GM19452 (cell line): Measurements from ENCODE around the gene ATXN2L.
"Not testable (repeated sequence)": the region's sequence is repeated elsewhere in the genome, so short reads cannot be mapped to it uniquely, and the experiment has no call there.

Experiments used
- ATAC-seq: cut with Tn5 transposase; IDR thresholded peaks from one replicate; pipeline ENCODE4 v1.9.1; 2021; ENCODE audit not compliant: unreplicated experiment

The ATXN2L gene

DNA sequence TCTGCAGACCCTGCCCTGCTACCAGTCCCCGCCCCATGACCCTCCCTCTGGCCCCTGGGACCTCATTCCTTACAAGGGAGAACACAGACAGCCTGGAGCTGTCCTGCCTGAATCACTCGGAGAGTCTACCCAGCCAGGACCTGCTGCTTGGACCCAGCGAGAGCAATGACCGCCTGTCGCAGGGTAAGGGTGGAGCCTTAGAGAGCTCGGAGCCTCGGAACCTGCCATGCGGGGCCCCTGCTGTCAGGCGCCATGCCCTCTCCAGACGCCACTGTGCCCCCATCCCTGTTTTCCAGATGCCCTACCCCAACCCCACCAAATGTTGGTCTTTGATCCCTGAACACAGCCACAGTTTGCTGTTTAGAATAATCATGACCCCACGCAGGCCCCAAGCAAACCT is 46.4 kb downstream of the ATXN2L start:
- no peak for ATAC-seq

DNA sequence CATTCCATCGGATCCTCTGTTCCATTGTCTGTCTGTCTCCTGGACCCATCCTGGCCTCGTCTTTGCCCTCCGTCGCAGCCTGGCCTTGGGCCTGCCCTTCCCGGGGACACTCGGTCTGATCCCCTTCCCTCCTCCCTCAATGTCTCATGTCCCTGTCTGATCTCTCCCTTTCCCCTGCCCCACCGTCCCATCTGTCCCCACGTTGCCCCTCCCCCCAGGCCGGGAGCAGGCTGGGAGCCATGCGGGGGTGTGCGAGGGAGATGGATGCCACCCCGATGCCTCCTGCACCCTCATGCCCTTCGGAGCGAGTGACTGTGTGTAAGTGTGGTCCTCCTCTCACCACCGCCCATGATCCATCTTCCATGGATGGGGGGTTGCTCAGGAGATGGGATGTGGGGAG is 50.2 kb downstream of the ATXN2L start:
- ATAC-seq, result no peak

DNA sequence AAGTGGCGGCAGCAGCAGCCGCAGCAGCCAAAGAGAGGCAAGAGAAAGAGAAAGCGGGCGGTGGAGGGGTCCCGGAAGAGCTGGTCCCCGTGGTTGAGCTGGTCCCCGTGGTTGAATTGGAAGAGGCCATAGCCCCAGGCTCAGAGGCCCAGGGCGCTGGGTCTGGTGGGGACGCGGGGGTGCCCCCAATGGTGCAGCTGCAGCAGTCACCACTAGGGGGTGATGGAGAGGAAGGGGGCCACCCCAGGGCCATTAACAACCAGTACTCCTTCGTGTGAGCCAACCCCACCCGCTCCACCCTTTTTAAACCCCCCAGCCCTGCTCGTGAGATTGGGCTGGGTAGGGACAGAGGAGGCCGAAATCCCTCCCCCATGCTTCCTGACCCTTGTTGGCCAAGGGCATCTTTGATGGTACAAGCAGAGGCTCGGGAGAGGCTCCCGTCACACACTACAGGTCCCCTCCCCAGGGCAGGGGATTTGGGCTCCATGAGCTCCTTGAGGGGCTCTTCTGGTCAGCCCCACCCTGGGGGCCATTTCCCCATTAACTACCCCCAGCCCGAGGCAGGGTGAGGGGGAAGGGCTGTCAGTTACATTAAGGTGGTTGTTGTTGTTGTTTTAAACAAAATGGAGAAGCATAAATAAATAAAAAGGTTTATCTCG is 50.9 kb downstream of the ATXN2L start:
- ATAC-seq, result no peak

DNA sequence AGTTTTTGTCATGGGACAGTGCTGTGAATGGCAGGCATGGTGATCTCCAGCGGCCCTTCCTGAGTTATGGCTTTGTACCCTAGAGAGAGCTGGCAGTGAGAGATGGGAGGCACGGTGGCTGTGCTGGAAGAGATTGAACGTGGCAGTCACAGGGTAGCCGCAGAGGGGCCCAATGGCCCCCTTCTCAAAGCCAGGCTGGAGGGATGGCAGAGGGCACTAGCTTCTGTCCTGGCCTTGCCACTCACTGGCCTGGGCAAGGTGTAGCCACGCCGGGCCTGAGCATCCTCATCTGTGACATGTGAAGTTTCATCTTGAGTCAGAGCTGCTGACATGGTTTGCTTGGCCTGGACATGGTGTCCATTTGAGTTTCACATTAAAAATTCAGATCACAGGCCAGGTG is 51.6 kb downstream of the ATXN2L start:
- ATAC-seq, result no peak

DNA sequence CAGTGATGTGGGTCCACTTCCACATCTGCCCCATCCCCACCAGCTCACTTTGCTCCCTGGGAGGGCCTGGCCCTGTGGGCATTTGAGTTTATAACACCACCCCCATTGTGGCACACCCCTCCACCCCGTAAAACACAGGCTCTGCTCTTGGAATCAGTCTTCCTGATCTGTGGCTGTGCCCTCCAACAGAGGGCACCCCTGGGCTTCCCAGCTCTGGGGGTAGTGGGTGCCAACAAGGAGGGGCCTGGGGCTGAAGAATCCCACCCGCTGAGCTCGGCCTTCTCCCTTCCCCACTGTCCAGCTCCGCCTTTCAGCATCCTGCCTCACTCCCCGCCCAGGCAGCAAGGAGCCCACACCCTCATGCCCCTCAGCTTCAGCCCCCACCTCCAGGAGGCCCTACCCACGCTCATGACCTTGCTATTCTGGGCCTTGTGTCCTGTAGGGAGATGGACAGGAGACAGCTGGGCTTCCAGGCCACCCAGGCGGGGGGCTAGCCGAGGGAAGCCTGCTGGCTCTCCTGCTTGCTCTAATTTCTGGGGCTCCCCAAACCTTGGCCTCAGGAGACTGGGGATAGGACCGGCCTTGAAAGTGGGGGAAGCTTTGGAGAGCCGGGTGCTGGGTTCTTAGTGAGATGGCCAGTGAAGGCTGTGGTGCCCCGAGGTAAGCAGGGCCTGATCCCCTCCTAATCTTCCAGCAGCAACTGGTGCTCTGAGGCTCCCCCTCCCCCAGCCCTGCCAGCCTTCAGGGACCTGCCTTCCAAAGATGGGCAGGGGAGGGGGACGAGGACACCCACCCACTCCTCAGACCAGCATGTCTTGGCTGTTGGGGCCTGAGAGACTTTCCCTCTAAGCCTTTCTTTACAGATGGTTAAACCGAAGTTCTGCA is 52.6 kb downstream of the ATXN2L start:
- ATAC-seq, result no peak

DNA sequence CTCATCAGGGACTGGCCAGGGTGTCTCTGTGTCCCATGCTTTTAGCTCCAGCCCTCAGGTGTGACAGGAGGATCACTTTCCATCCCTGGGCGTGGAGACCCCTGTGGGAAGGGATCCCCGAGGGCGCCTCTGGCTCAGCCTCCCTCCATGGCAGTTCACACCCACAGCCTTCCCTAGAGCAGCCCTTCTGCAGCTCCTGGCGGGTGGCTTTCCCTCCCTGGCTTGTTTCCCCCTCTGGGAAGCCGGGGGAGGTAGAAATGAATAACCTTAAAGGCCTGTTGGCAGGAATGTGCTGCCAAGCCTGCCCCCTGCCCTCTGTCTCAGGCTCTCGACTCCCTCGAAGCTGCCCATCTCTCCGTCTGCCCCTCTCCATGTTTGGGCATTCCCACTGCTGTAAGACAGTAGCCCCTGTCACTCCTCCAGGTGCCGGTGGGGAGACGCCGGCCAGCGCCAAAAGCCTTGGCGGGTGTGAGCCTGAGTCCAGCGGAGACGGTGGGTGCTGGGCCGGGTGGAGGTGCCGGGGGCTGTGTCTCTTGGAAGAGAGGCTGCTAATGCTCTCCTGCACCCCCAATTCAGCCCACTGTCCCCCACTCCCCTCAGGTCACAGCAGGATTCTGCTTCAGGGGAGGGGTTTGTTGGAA is 53.3 kb downstream of the ATXN2L start:
- ATAC-seq, result no peak

DNA sequence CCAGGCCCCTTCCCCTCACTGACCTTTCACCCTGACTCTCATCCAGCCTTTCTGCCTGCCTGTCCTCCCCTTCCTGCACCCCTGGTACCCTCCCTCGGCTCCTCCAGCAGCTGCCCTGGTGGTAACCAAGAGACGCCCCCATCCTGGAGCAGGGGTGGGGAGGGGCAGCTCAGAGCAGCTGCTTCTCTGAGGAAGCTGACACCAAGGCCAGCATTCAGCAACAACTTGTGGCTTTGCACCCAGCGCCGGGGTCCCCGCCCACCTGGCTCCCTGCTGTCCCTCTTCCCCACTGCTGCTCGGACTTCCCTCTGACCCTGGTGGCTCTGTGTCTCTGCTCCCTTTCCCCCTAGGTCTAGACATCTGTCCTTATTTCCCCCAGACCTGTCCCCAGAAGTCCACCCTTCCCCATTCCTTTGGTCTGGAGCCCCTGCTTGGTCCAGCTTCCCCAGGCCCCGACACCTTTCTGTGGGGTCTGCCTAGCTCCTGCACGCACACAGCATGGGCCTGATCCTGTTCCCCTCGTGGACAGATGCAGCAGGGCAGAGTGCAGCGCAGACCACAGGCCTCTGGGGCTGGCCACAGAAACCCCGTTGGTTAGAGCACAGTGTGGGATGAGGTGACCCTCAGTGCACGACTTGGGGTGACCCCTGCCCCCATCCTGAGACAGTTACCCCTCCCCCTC is 54.3 kb downstream of the ATXN2L start:
- ATAC-seq, result no peak

DNA sequence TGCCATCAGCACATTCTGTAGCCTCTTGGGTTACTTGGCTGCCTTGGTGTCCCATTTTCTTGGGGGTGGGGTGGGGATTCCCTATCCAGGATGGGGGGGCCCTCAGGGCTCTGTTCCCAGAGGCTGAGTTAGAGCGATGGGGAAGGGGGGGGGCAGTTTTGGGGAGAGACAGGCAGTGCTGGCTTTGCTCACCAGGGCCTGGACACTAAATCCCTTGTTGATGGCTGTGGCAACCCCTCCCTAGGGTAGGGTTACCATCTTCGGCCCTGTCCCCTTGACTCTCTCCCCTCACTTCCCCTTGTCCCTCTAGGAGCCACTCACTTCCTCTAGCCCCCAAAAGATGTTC is 54.8 kb downstream of the ATXN2L start:
- ATAC-seq, result no peak

DNA sequence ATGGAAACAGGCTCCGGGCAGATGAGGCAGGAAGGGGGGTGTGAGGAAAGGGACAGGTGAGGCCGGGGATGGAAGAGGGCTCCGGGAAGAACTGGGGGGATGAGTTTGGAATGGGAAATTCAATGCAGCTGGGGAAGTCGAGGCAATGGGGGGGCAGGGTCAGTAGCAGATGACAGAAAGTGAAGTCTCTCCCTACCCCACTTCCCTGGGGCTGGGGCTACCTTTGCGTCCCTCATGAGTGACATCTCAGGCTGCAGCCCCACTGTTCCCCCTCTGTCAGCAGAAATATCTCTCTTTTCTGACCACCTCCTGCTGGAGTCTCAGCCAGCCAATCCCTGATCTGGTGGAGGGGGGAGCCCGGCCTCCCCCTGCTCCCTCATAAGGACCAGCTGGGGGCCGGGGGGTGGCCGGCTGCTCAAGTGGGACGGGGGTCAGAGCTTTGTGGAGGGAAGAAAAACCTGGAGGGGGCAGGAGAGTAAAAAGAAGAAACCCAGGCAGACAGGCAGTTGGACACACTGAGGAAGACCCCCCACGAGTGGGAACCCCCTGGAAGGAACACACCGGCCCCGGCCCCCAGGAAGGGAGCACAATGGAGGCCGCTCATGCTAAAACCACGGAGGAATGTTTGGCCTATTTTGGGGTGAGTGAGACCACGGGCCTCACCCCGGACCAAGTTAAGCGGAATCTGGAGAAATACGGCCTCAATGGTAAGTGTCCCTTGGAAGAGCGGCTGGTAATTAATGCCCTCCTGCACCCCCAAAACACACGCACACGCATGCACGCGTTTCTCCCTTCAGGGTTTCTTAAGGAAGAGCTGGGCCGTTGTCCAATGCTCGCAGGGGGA is 55.5 kb downstream of the ATXN2L start, which contains the start of gene ATP2A1:
ATP2A1 (plus strand) TSS at position 406 of the 844 bp plus-strand sequence; CDS start at position 590, 184 bp downstream.
- ATAC-seq, result no peak

DNA sequence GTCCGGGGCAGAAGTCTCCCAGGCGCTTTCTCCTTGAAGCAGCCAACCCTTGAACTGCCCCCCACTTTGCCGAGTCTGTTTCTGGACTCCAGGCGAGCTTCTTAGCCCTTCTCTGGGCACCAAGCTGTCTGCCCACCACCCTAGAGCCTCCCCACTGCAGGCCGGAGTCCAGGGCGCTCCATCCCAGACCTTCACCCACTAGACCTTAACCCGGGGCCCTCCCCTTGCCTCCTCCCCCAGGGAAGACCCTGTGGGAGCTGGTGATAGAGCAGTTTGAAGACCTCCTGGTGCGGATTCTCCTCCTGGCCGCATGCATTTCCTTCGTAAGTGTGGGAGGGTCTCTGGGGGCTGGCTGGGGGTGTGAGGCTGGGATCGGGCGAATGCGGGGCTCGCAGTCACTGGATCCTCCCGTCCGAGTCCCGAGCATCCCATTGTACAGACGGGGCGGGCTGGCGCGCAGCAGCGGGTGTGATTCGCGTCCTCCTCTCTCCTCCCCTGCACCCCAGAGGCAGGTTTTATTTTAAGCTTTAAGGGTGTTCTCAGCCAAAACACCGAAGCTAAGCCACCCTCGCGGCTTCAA is 56.6 kb downstream of the ATXN2L start:
- ATAC-seq, result peak; percentile 19

DNA sequence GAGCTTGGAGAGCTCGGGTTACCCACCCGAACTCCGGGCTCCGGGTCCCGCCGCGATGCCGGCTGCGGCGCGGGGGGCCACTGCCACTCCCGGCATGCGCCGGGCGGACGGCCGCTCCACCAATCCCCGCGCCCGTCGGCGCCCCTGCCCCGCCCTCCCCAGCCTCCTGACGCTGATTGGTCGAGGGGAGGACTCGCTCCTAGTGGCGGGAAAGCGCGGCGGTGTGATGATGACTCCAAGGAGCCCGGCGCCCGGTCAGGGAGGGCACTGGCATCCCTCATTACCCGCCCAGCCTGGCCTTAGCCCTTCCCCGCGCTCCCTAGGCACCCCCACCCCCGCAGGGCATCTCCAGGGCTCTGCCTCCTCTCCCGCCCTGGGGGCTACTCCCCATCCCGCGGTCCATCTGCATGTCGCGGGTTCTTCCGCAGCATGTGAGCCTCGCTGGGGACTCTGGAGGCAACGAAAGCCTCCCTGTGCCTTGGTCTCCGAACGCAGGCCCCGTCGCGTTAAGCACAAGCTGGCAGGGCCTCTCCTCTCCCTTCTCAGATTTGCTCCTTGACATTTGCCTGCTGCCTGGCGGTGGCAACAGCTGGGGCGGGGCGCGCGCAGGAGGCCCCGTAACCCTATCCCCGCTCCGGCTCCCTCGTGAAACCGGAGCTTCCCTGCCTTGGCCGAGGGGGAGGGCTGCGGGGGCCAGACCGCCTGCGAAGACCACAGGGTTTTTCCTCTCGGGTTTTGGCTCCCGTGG is 57.2 kb downstream of the ATXN2L start:
- ATAC-seq, result peak; percentile 86

DNA sequence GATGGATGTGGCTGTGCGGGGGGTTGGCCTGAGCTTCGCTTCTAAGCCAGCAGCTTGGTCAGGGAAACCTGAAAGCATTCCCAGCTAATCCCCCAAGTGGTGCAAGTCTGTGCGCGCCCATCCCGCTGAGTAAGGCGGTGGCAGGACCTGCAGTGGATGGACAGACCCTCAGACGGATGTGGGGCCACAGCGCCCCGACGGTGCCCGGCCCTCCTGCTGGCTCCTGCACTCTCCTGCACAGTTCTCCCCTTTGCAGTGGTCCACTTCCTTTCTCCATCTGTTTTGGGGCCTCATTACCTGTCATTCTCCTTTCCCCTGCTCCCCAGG is 57.8 kb downstream of the ATXN2L start:
- ATAC-seq, result no peak

DNA sequence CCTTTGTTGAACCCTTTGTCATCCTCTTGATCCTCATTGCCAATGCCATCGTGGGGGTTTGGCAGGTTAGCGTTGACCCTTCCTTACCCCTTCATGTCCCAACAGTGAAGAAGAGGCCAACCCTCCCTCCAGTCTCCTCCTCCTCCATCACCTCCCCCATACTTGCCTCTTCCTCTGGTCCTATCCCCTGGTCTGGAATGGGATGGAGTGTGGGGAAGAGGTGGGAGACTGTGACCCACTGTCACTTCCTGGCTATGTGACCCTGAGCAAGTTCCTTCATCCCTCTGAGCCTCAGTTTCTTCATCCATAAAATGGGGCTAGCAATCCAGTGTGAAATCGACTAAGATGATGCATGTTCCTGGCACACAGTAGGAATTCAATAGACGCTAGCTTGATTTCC is 58.2 kb downstream of the ATXN2L start:
- ATAC-seq, result no peak

DNA sequence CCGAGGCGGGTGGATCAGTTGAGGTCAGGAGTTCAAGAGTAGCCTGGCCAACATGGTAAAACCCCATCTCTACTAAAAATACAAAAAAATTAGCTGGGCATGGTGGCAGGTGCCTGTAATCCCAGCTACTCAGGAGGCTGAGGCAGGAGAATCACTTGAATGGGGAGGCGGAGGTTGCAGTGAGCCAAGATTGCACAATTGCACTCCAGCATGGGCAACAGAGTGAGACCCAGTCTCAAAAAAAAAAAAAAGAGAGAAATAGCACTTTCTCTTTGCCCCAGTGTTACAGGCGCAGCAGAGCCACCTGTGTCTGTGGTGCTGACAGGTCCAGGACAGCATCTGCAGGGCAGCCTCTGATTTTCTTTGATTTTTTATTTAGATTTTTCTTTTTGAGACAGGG is 58.8 kb downstream of the ATXN2L start:
- ATAC-seq, result not testable (repeated sequence)

DNA sequence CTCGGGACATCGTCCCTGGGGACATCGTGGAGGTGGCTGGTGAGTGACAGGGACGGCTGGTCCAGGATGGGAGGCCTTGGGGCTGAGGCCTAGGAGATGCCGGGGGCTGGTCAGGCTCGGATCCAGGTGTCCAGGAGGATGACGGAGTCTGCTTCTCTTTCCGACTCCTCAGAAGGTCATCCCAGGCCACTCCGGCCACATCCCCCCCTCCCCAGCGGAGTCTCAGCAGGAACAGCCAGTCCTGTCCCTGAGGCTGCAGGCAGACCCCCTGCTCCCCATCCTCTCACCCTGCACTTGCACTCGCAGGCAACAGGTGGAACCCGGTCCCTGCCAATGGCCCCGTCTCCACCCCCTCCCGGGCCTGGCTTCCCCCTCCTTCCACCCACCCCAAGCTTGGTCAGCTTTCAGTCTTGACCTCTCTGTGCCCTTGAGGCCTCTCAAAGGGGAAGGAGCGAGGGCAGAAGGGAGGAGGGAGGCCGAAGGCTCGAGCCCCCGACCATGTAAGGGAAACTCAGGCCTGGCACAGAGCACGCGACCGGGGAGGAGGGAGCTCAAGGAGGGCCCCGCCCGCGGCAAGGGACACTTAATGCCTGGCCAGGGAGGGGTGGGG is 59.9 kb downstream of the ATXN2L start:
- ATAC-seq, result no peak

DNA sequence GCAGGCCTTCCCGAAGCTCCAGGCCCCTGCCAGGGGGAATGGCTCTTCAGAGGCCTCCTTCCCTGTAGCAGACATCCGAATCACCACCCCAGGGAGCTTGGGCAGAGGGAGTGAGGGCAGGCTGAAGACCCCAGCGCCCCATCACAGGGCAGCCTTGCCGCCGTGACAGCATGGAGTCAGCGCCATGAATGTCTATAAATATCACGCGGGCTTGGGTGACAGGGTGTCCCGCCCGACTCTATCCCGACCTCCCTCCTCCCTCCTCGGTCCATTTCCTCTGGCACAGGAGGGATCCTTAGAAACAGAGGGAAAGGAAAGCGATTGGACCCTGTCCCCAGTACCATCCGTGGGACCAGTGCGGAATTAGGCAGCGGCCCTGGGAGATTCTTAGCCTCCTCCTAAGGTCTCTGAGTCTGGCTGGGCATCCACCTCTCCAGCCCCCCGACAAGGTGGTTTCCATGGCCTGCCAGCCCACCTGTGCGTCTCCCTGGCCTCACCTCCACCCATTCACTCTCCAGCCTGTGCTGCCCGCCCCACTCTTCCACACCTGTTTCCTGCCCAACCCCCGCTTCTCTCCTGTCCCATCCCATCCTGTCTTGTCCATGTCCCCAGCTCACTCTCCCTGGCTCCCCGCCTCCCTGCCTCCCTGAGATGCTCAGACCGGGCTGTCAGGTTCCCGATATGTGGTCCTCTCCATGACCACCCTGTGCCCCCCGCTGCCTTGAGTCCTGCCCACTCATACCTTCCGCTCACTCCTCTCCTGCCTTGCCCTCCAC is 60.6 kb downstream of the ATXN2L start:
- ATAC-seq, result no peak

DNA sequence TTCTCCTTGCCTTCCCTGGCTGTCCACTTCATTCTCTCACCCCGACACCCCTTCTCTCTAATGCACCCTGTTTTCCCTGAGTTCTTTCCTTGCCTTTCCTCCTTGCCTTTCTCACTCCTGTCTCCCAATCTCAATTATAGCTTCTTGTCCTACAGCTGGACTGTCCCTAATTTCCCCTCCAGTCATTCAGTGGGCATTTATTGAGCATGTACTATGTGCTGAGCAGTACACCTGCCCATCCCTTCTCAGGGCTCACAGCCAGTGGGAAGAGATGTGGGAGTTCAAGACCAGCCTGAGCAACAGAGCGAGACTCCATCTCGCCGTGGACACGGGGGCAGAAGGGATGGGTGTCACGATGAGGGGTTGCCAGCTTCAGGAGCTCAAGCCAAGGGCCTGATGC is 61.2 kb downstream of the ATXN2L start:
- no peak for ATAC-seq
